Smooth muscle cell (in vitro differentiated cells): Measurements from ENCODE around the gene ULBP2. TPM values are rescaled to one million over a fixed set of nuclear protein-coding genes. Genes with fewer than 3 reads are reported as not detected.

ENCODE experiments used
- DNase-seq: peaks from one replicate; lab custom pipeline; 2025; ENCODE audit not compliant: unreplicated experiment; lab: John Stamatoyannopoulos, UW
- H2AFZ ChIP-seq: fragments of 200-600 bp; sonication (generic); 2 replicates; pipeline ENCODE4 v1.6.0; 2016; ENCODE audit warnings: antibody characterized with exemption, low read depth, mild to moderate bottlenecking
- H3F3A ChIP-seq: fragments of 200-600 bp; sonication (generic); 2 replicates; pipeline ENCODE4 v1.6.0; 2017; ENCODE audit warnings: antibody characterized with exemption, low read depth
- H3K27ac ChIP-seq: fragments of 200-600 bp; sonication (generic); 2 replicates; pipeline ENCODE4 v1.5.1; 2016; ENCODE audit warnings: low read depth, mild to moderate bottlenecking
- H3K27me3 ChIP-seq: fragments of 200-600 bp; sonication (generic); 2 replicates; pipeline ENCODE4 v1.6.1; 2016; ENCODE audit warnings: low read depth, mild to moderate bottlenecking
- H3K36me3 ChIP-seq: fragments of 200-600 bp; sonication (generic); 2 replicates; pipeline ENCODE4 v1.5.1; 2016; ENCODE audit warnings: low read depth
- H3K4me1 ChIP-seq: fragments of 200-600 bp; sonication (generic); 2 replicates; pipeline ENCODE4 v1.5.1; 2016; ENCODE audit warnings: low read depth
- H3K4me2 ChIP-seq: fragments of 200-600 bp; sonication (generic); 2 replicates; pipeline ENCODE4 v1.6.0; 2016; ENCODE audit warnings: mild to moderate bottlenecking
- H3K4me3 ChIP-seq: fragments of 200-600 bp; sonication (generic); 2 replicates; pipeline ENCODE4 v1.5.1; 2016; ENCODE audit warnings: mild to moderate bottlenecking
- H3K79me2 ChIP-seq: fragments of 200-600 bp; sonication (generic); 2 replicates; pipeline ENCODE4 v1.6.0; 2016; ENCODE audit warnings: low read depth, mild to moderate bottlenecking
- H3K9ac ChIP-seq: fragments of 200-600 bp; sonication (generic); 2 replicates; pipeline ENCODE4 v1.6.0; 2016; ENCODE audit warnings: low read depth
- H3K9me3 ChIP-seq: fragments of 200-600 bp; sonication (generic); replicated peaks from 2 replicates; pipeline ENCODE4 v1.5.1; 2016; ENCODE audit warnings: low read depth
- H4K20me1 ChIP-seq: fragments of 200-600 bp; sonication (generic); 2 replicates; pipeline ENCODE4 v1.6.0; 2016; ENCODE audit warnings: low read depth
- CTCF ChIP-seq: fragments of 200-600 bp; sonication (generic); IDR thresholded peaks from 2 replicates; pipeline ENCODE4 v1.5.1; 2017; ENCODE audit warnings: borderline replicate concordance, mild to moderate bottlenecking, antibody characterized with exemption; ENCODE audit not compliant: insufficient read depth, poor library complexity, severe bottlenecking
- WGBS: methylation state at CpG from one replicate; pipeline ENCODE4 v1.1.7; 2016; ENCODE audit warnings: low lambda C conversion rate; 5-methylcytosine and 5-hydroxymethylcytosine counted together
- polyA plus RNA-seq: library from polyadenylated mRNA; unstranded; fragments of >200 nt; fragmentation: Nextera tagmentation; extraction: Ambion mirVana; gene quantifications from 2 replicates; pipeline ENCODE4 v1.2.1, GENCODE V29; 2016
- total RNA-seq: library from RNA; depleted of rRNA; stranded (reverse); fragments of >200 nt; gene quantifications from 2 replicates; pipeline ENCODE4 v1.2.3, GENCODE V29; 2014

ULBP2 gene
- total and polyA plus RNA-seq, 2 experiments from 2014 or later: 8.8 to 11.7 TPM

DNA sequence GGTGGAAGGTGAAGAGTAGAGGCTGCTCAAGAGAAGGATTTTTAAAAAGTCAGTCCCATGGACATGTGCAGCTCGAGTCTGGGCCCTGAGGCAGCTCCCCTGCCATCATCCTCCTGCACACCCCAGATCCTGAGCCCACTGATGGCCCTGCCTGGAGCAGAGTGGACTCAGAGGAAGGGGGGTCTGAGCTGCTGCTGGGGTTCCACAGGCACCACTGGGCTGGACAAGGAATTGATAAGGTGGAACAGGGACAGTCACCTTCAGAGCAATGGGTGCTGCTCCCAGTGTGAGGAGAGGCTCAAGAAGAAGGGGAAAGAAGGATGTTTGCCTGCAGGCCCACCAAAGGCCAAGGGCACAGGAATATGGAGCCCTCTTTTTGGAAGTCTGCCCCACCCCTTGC is 6.2 kb downstream of the ULBP2 start:
- Histone ChIP-seq H2AFZ (no peak overlapping the region), H3K9me3 (no peaks in the 10 kb centered on the region), H3K4me3 (no peak overlapping the region), H3K4me1 (no peaks in the 10 kb centered on the region), H3F3A (no peaks in the 10 kb centered on the region), H3K36me3 (no peaks in the 10 kb centered on the region), H3K9ac (no peak overlapping the region), H3K79me2 (no peaks in the 10 kb centered on the region), H3K4me2 (no peak overlapping the region), H3K27ac (no peak overlapping the region), H4K20me1 (no peaks in the 10 kb centered on the region), H3K27me3 (peaks cover 68% of the 10 kb centered on the region)
- WGBS: 67% methylated on average over 1 of the region's 1 CpG
- no peak for DNase-seq
- TF ChIP-seq CTCF: no peak

GRCh38 chr6:149948616-149949015 is 6.8 kb downstream of the ULBP2 start:
- Histone ChIP-seq H3F3A (no peaks in the 10 kb centered on the region), H3K36me3 (no peaks in the 10 kb centered on the region), H3K27ac (no peak overlapping the region), H3K4me1 (no peaks in the 10 kb centered on the region), H3K79me2 (no peaks in the 10 kb centered on the region), H2AFZ (no peak overlapping the region), H3K9me3 (no peaks in the 10 kb centered on the region), H3K27me3 (peaks cover 68% of the 10 kb centered on the region), H3K4me2 (no peak overlapping the region), H3K9ac (no peak overlapping the region), H4K20me1 (no peaks in the 10 kb centered on the region), H3K4me3 (no peak overlapping the region)
- DNase-seq: no peak
- TF ChIP-seq CTCF: no peak
- WGBS: 79% methylated on average over 5 of the region's 5 CpGs

GRCh38 chr6:149950423-149950822 is 8.6 kb downstream of the ULBP2 start:
- Histone ChIP-seq H3K4me3 (no peak overlapping the region), H3K27ac (no peak overlapping the region), H3F3A (no peaks in the 10 kb centered on the region), H3K79me2 (no peaks in the 10 kb centered on the region), H3K9ac (no peak overlapping the region), H2AFZ (no peak overlapping the region), H4K20me1 (no peaks in the 10 kb centered on the region), H3K4me1 (no peaks in the 10 kb centered on the region), H3K9me3 (no peaks in the 10 kb centered on the region), H3K27me3 (peaks cover 77% of the 10 kb centered on the region), H3K36me3 (no peaks in the 10 kb centered on the region), H3K4me2 (no peak overlapping the region)
- no peak for DNase-seq
- WGBS: 48% methylated on average over 8 of the region's 8 CpGs
- no peak for TF ChIP-seq CTCF

DNA sequence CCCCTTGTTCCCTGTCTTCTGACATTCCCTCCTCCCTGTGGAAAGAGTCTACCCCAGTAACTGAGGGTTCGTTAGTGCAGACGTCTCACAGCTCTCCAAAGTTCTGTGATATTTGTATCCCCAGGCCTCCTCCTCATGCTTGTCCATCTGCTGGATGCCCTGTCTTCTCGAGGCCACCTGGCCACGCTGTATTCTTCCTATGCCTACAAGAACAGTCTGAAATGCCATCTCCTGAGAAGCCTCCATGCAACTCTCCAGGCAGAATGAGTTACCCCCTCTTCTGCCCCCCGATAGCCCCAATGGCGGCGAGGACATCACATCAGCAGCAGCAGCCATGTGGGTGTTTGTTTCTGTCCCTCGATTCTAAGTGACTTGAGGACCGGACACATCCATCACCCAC is 9.3 kb downstream of the ULBP2 start:
- no peaks in the 10 kb centered on the region for H4K20me1 ChIP-seq
- H3K79me2 ChIP-seq: no peaks in the 10 kb centered on the region
- H2AFZ ChIP-seq: no peak overlapping the region
- 81% methylated on average over 9 of the region's 9 CpGs for WGBS
- no peak overlapping the region for H3K4me2 ChIP-seq
- no peak overlapping the region for H3K4me3 ChIP-seq
- H3K36me3 ChIP-seq: no peaks in the 10 kb centered on the region
- H3K27me3 ChIP-seq: peaks cover 84% of the 10 kb centered on the region
- H3F3A ChIP-seq: no peaks in the 10 kb centered on the region
- H3K9ac ChIP-seq: no peak overlapping the region
- no peak for TF ChIP-seq CTCF
- no peaks in the 10 kb centered on the region for H3K9me3 ChIP-seq
- H3K4me1 ChIP-seq: no peaks in the 10 kb centered on the region
- DNase-seq: no peak
- H3K27ac ChIP-seq: no peak overlapping the region
